GM12873 (cell line): ENCODE measurements around the gene SFXN3.

Source experiments
- CTCF ChIP-seq: IDR thresholded peaks from 2 replicates; pipeline ENCODE4 v1.5.1; 2012; ENCODE audit warnings: low read depth, mild to moderate bottlenecking, moderate library complexity, low read length, control low read depth; ENCODE audit not compliant: insufficient read depth; ENCODE audit errors: missing control alignments

Gene SFXN3

GRCh38 chr10:101042667-101043362 lies 11.8 kb downstream of the SFXN3 start:
- TF ChIP-seq CTCF = no peak

GRCh38 chr10:101043363-101043707 lies 12.3 kb downstream of the SFXN3 start:
- TF ChIP-seq CTCF = no peak

GRCh38 chr10:101044117-101044516 lies 13.1 kb downstream of the SFXN3 start:
- no peak for TF ChIP-seq CTCF

GRCh38 chr10:101046332-101047238 lies 15.6 kb downstream of the SFXN3 start:
- TF ChIP-seq CTCF = no peak

GRCh38 chr10:101047268-101047667 lies 16.2 kb downstream of the SFXN3 start:
- no peak for TF ChIP-seq CTCF

- TF ChIP-seq CTCF = no peak
Measured at GRCh38 chr10:101047961-101048892, 17.2 kb downstream of the SFXN3 start.
